Endodermal cell (in vitro differentiated cells): ENCODE measurements around the gene USP6NL. TPM values are rescaled to one million over a fixed set of nuclear protein-coding genes. Genes with fewer than 3 reads are reported as not detected.

Source experiments
- DNase-seq: peaks from one replicate; pipeline ENCODE4 v3.0.0-alpha.2; 2017
- H3K27ac ChIP-seq: 2 replicates; pipeline ENCODE4 v1.5.1; 2013; ENCODE audit warnings: mild to moderate bottlenecking, low read depth, low read length, moderate library complexity
- H3K27me3 ChIP-seq: 2 replicates; pipeline ENCODE4 v1.6.1; 2013; ENCODE audit warnings: mild to moderate bottlenecking, low read length, moderate library complexity; ENCODE audit not compliant: insufficient read depth, control insufficient read depth, poor library complexity, severe bottlenecking
- H3K36me3 ChIP-seq: 2 replicates; pipeline ENCODE4 v1.7.0; 2013; ENCODE audit warnings: mild to moderate bottlenecking, low read length, moderate library complexity; ENCODE audit not compliant: control insufficient read depth, insufficient read depth
- H3K4me1 ChIP-seq: one replicate; pipeline ENCODE4 v1.7.0; 2013; ENCODE audit warnings: low read length; ENCODE audit not compliant: control insufficient read depth, insufficient read depth
- H3K4me3 ChIP-seq: 2 replicates; pipeline ENCODE4 v1.5.1; 2013; ENCODE audit warnings: mild to moderate bottlenecking, low read length, moderate library complexity
- H3K9ac ChIP-seq: 2 replicates; pipeline ENCODE4 v1.6.1; 2013; ENCODE audit warnings: mild to moderate bottlenecking, low read length, moderate library complexity; ENCODE audit not compliant: poor library complexity, severe bottlenecking; ENCODE audit errors: extremely low read depth
- H3K9me3 ChIP-seq: 2 replicates; pipeline ENCODE4 v1.6.1; 2013; ENCODE audit warnings: mild to moderate bottlenecking, low read length, moderate library complexity; ENCODE audit not compliant: control insufficient read depth
- H3K27ac Mint-ChIP-seq: 2 replicates; pipeline ENCODE4 v1.8.0; 2020; ENCODE audit warnings: mixed read lengths
- H3K27me3 Mint-ChIP-seq: 2 replicates; pipeline ENCODE4 v1.8.0; 2021; ENCODE audit warnings: mild to moderate bottlenecking, mixed read lengths; ENCODE audit not compliant: insufficient read depth
- H3K36me3 Mint-ChIP-seq: 2 replicates; pipeline ENCODE4 v1.8.0; 2020; ENCODE audit warnings: low read depth, mixed read lengths
- H3K4me1 Mint-ChIP-seq: 2 replicates; pipeline ENCODE4 v1.8.0; 2020; ENCODE audit warnings: mixed read lengths
- H3K4me3 Mint-ChIP-seq: 2 replicates; pipeline ENCODE4 v1.8.0; 2020; ENCODE audit warnings: mild to moderate bottlenecking, moderate library complexity, mixed read lengths
- H3K9me3 Mint-ChIP-seq: 2 replicates; pipeline ENCODE4 v1.8.0; 2020; ENCODE audit warnings: mild to moderate bottlenecking, mixed read lengths
- WGBS, 2 experiments: methylation state at CpG; one replicate each; pipeline versions ENCODE4 v1.1.5 to v1.1.7; 2013; ENCODE audit warnings: missing lambda C conversion rate in 2 of 2, mixed read lengths in 1 of 2; ENCODE audit not compliant: insufficient coverage in 1 of 2, insufficient read length in 1 of 2; 5-methylcytosine and 5-hydroxymethylcytosine counted together
- total RNA-seq, 2 donors: library from RNA; stranded (reverse); fragmentation: NEBNext Ultra II Directional in 1 of 2; extraction: Animal tissue kit (Norgen Biotek cat#: 25700) in 1 of 2; gene quantifications; 2 replicates in 1 of 2; 3 replicates in 1 of 2; pipeline ENCODE4 v1.2.1, GENCODE V29; 2021
- TF ChIP-seq, protein P1 (sequence below): fragments of 200-600 bp; sonication (generic); conservative IDR thresholded peaks from 2 replicates; pipeline ENCODE4 v1.5.0; 2021; ENCODE audit warnings: antibody characterized with exemption, mild to moderate bottlenecking

The USP6NL gene
- total RNA-seq, 2 donors from 2014 or later, result 20.6 to 22.9 TPM

- no peaks in the 10 kb centered on the region for H3K4me1 ChIP-seq
- 83 to 91% methylated on average over 1 to 3 of the region's 3 CpGs for WGBS, 2 experiments
- Mint-ChIP-seq H3K9me3 (no peaks in the 10 kb centered on the region), H3K4me3 (no peak overlapping the region), H3K27ac (peak overlapping the region; percentile 76), H3K4me1 (peaks cover 16% of the 10 kb centered on the region), H3K27me3 (no peaks in the 10 kb centered on the region), H3K36me3 (peaks cover 21% of the 10 kb centered on the region)
- no peak overlapping the region for H3K9ac ChIP-seq
- peaks cover 4% of the 10 kb centered on the region for H3K36me3 ChIP-seq
- H3K4me3 ChIP-seq, result no peak overlapping the region
- no peak for DNase-seq
- H3K9me3 ChIP-seq, result no peaks in the 10 kb centered on the region
- H3K27ac ChIP-seq, result no peak overlapping the region
- H3K27me3 ChIP-seq, result no peaks in the 10 kb centered on the region
- TF ChIP-seq, protein P1, sequence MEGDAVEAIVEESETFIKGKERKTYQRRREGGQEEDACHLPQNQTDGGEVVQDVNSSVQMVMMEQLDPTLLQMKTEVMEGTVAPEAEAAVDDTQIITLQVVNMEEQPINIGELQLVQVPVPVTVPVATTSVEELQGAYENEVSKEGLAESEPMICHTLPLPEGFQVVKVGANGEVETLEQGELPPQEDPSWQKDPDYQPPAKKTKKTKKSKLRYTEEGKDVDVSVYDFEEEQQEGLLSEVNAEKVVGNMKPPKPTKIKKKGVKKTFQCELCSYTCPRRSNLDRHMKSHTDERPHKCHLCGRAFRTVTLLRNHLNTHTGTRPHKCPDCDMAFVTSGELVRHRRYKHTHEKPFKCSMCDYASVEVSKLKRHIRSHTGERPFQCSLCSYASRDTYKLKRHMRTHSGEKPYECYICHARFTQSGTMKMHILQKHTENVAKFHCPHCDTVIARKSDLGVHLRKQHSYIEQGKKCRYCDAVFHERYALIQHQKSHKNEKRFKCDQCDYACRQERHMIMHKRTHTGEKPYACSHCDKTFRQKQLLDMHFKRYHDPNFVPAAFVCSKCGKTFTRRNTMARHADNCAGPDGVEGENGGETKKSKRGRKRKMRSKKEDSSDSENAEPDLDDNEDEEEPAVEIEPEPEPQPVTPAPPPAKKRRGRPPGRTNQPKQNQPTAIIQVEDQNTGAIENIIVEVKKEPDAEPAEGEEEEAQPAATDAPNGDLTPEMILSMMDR, result no peak
These were observed 135.5 kb downstream of the USP6NL start for GRCh38 chr10:11475831-11476434.

DNA sequence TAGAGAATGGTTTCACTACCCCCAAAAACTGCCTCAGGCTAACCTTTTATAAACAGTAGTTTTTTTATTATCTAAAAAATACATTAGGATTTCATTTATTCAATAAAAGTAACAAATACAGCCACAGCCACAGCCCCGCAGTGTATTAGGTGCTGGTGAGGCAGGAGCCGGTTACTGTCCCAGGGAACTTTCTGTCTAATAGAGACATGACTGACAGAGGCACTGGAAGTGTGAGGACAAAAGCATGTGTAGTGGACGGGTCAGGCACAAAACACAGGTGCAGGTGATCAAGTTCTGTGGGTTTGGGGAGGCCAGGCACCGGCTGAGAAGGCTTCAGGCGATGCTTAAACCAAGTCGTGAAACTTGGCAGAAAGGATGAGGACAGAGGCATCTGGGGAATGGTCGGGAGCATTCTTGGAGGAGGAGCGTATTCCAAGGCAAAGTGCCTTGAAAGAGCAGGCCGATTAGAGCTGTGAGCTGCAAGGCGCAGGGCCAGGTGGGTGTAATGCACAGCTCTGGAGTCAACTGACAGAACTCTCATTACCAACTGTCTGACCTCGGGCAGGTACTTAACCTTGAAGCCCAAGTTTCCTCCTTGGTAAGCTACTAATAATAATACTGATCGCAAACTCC, 138.2 kb downstream of the USP6NL start:
- Histone ChIP-seq H3K9ac (no peak overlapping the region), H3K4me1 (no peaks in the 10 kb centered on the region), H3K4me3 (no peak overlapping the region), H3K9me3 (no peaks in the 10 kb centered on the region), H3K36me3 (peaks cover 2% of the 10 kb centered on the region), H3K27ac (no peak overlapping the region), H3K27me3 (no peaks in the 10 kb centered on the region)
- TF ChIP-seq, protein P1, result no peak
- H3K36me3 Mint-ChIP-seq, result peaks cover 13% of the 10 kb centered on the region
- WGBS, 2 experiments, result 65 to 77% methylated on average over 10 to 12 of the region's 12 CpGs
- no peak overlapping the region for H3K27ac Mint-ChIP-seq
- no peaks in the 10 kb centered on the region for H3K9me3 Mint-ChIP-seq
- no peaks in the 10 kb centered on the region for H3K27me3 Mint-ChIP-seq
- DNase-seq, result peak; percentile 81
- H3K4me1 Mint-ChIP-seq, result peaks cover 16% of the 10 kb centered on the region
- H3K4me3 Mint-ChIP-seq, result no peak overlapping the region

DNA sequence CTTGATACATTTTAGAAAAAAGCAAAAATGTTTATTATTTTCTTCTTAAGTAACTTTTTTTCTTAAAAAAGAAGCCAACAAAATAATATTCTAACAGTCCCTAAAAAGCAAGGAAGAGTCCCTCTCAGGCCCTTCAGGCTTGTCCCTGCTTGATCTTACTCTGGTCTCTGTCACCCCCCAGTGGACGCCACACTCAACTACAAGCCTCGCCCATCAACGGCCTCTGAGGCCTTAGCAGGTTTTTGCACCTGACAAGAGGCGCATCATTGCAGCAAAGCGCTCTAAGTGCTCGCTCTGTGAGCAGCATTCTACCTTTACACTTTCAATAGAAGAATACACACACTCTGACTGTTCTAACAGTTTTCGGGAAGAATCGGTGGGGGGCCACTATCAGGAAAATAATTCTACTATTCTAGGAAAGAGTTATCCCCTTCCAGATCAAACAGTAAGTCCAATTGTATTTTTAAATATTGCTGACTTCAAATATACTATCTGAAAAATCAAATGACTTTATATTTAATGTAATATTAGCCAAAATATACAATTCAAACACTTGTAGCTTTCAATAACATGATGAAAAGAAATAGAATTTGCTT, 139.2 kb downstream of the USP6NL start:
- Mint-ChIP-seq H3K27ac (no peak overlapping the region), H3K36me3 (peaks cover 9% of the 10 kb centered on the region), H3K9me3 (no peaks in the 10 kb centered on the region), H3K4me1 (peaks cover 16% of the 10 kb centered on the region), H3K27me3 (no peaks in the 10 kb centered on the region), H3K4me3 (no peak overlapping the region)
- no peaks in the 10 kb centered on the region for H3K27me3 ChIP-seq
- H3K4me1 ChIP-seq, result no peaks in the 10 kb centered on the region
- DNase-seq, result peak; percentile 94
- H3K27ac ChIP-seq, result no peak overlapping the region
- 32 to 47% methylated on average over 3 to 8 of the region's 8 CpGs for WGBS, 2 experiments
- peaks cover 9% of the 10 kb centered on the region for H3K36me3 ChIP-seq
- H3K9me3 ChIP-seq, result no peaks in the 10 kb centered on the region
- TF ChIP-seq, protein P1, result peak; percentile 96
- no peak overlapping the region for H3K9ac ChIP-seq
- H3K4me3 ChIP-seq, result no peak overlapping the region
